HG03521 (cell line): ENCODE measurements around the gene TBC1D2.

Experiments
- ATAC-seq: cut with Tn5 transposase; IDR thresholded peaks from one replicate; pipeline ENCODE4 v1.9.1; 2021; ENCODE audit warnings: mild to moderate bottlenecking, moderate library complexity; ENCODE audit not compliant: unreplicated experiment

Gene TBC1D2

GRCh38 chr9:98218562-98219363, 36.7 kb downstream of the TBC1D2 start:
- no peak for ATAC-seq

- no peak for ATAC-seq
These were observed 38.2 kb downstream of the TBC1D2 start for GRCh38 chr9:98217255-98217654.

GRCh38 chr9:98216391-98216790, 39.1 kb downstream of the TBC1D2 start:
- ATAC-seq, result no peak

GRCh38 chr9:98215821-98216220, 39.6 kb downstream of the TBC1D2 start:
- ATAC-seq, result no peak

- no peak for ATAC-seq
These were observed 40.2 kb downstream of the TBC1D2 start for GRCh38 chr9:98215271-98215670.

GRCh38 chr9:98214811-98215210, 40.6 kb downstream of the TBC1D2 start:
- ATAC-seq, result no peak

- ATAC-seq, result no peak
These were observed 44.2 kb downstream of the TBC1D2 start for GRCh38 chr9:98211260-98211659.

- no peak for ATAC-seq
These were observed 45.0 kb downstream of the TBC1D2 start for GRCh38 chr9:98210435-98210834.

GRCh38 chr9:98209530-98209929, 45.9 kb downstream of the TBC1D2 start:
- no peak for ATAC-seq

GRCh38 chr9:98208635-98209034, 46.8 kb downstream of the TBC1D2 start:
- no peak for ATAC-seq

- ATAC-seq, result no peak
These were observed 47.8 kb downstream of the TBC1D2 start for GRCh38 chr9:98207606-98208005.

- ATAC-seq, result no peak
These were observed 48.7 kb downstream of the TBC1D2 start for GRCh38 chr9:98206754-98207153.

- no peak for ATAC-seq
These were observed 50.8 kb downstream of the TBC1D2 start for GRCh38 chr9:98204692-98205091.

GRCh38 chr9:98203153-98203552, 52.3 kb downstream of the TBC1D2 start:
- no peak for ATAC-seq

- ATAC-seq, result no peak
These were observed 53.2 kb downstream of the TBC1D2 start for GRCh38 chr9:98202252-98202651.

GRCh38 chr9:98201749-98202148, 53.7 kb downstream of the TBC1D2 start:
- no peak for ATAC-seq

GRCh38 chr9:98201102-98201501, 54.3 kb downstream of the TBC1D2 start:
- ATAC-seq, result no peak

- ATAC-seq, result no peak
These were observed 55.9 kb downstream of the TBC1D2 start for GRCh38 chr9:98199388-98200033.

- no peak for ATAC-seq
These were observed 59.8 kb downstream of the TBC1D2 start for GRCh38 chr9:98195671-98196070.

GRCh38 chr9:98193336-98193944, 62.0 kb downstream of the TBC1D2 start:
- no peak for ATAC-seq

GRCh38 chr9:98192503-98193335, 62.7 kb downstream of the TBC1D2 start, which contains the start of gene CORO2A:
Gene CORO2A (minus strand): TSS chr9:98192637. CDS start chr9:98157660, 34,977 bp downstream.
- ATAC-seq, result peak; percentile 62
